Hepatocyte (in vitro differentiated cells): ENCODE measurements around the gene CD80. TPM values are rescaled to one million over a fixed set of nuclear protein-coding genes. Genes with fewer than 3 reads are reported as not detected.

ENCODE experiments used
- DNase-seq: peaks from one replicate; pipeline ENCODE4 v3.0.0-alpha.2; 2016; ENCODE audit warnings: low spot score
- H2AFZ ChIP-seq: fragments of 200-600 bp; sonication (generic); 2 replicates; pipeline ENCODE4 v1.6.0; 2016; ENCODE audit warnings: antibody characterized with exemption, mild to moderate bottlenecking
- H3K27ac ChIP-seq: fragments of 200-600 bp; sonication (generic); 2 replicates; pipeline ENCODE4 v1.5.1; 2016; ENCODE audit warnings: mild to moderate bottlenecking
- H3K27me3 ChIP-seq: fragments of 200-600 bp; sonication (generic); 2 replicates; pipeline ENCODE4 v1.6.1; 2016
- H3K36me3 ChIP-seq: fragments of 200-600 bp; sonication (generic); replicated peaks from 2 replicates; pipeline ENCODE4 v1.5.1; 2016; ENCODE audit warnings: low read depth; ENCODE audit not compliant: insufficient read depth
- H3K4me1 ChIP-seq: fragments of 200-600 bp; sonication (generic); 2 replicates; pipeline ENCODE4 v1.5.1; 2016; ENCODE audit warnings: mild to moderate bottlenecking, moderate library complexity; ENCODE audit not compliant: insufficient read depth
- H3K4me2 ChIP-seq: fragments of 200-600 bp; sonication (generic); 2 replicates; pipeline ENCODE4 v1.6.0; 2016
- H3K4me3 ChIP-seq: fragments of 200-600 bp; sonication (generic); 2 replicates; pipeline ENCODE4 v1.5.1; 2016; ENCODE audit warnings: mild to moderate bottlenecking
- H3K79me2 ChIP-seq: fragments of 200-600 bp; sonication (generic); 2 replicates; pipeline ENCODE4 v1.6.0; 2017; ENCODE audit warnings: mild to moderate bottlenecking
- H3K9me2 ChIP-seq: fragments of 200-600 bp; sonication (generic); replicated peaks from 2 replicates; pipeline ENCODE4 v1.6.0; 2017; ENCODE audit warnings: mild to moderate bottlenecking; ENCODE audit not compliant: insufficient read depth
- H3K9me3 ChIP-seq: fragments of 200-600 bp; sonication (generic); 2 replicates; pipeline ENCODE4 v1.5.1; 2016; ENCODE audit warnings: low read depth, mild to moderate bottlenecking
- H4K20me1 ChIP-seq: fragments of 200-600 bp; sonication (generic); 2 replicates; pipeline ENCODE4 v1.6.0; 2016; ENCODE audit warnings: mild to moderate bottlenecking; ENCODE audit not compliant: insufficient read depth, poor library complexity, severe bottlenecking
- EZH2 ChIP-seq: fragments of 200-600 bp; sonication (generic); IDR thresholded peaks from 2 replicates; pipeline ENCODE4 v1.6.1; 2016; ENCODE audit warnings: antibody characterized with exemption, mild to moderate bottlenecking, borderline replicate concordance
- EZH2phosphoT487 ChIP-seq: fragments of 200-600 bp; sonication (generic); IDR thresholded peaks from one replicate; pipeline ENCODE4 v1.6.1; 2018; ENCODE audit warnings: antibody characterized with exemption, mild to moderate bottlenecking, low read depth, moderate library complexity; ENCODE audit not compliant: unreplicated experiment, severe bottlenecking
- WGBS: methylation state at CpG from one replicate; pipeline ENCODE4 v1.1.6; 2016; ENCODE audit warnings: low lambda C conversion rate; ENCODE audit errors: missing lambda C conversion rate; 5-methylcytosine and 5-hydroxymethylcytosine counted together
- polyA plus RNA-seq: library from polyadenylated mRNA; unstranded; fragments of >200 nt; fragmentation: Nextera tagmentation; extraction: Ambion mirVana; gene quantifications from 2 replicates; pipeline ENCODE4 v1.2.1, GENCODE V29; 2016
- total RNA-seq: library from RNA; depleted of rRNA; stranded (reverse); fragments of >200 nt; gene quantifications from 2 replicates; pipeline ENCODE4 v1.2.3, GENCODE V29; 2014
- TF ChIP-seq, protein P1 (sequence below): fragments of 200-600 bp; sonication (generic); IDR thresholded peaks from 2 replicates; pipeline ENCODE4 v1.5.1; 2016; ENCODE audit warnings: antibody characterized with exemption, mild to moderate bottlenecking; ENCODE audit not compliant: poor library complexity

Gene CD80
- total and polyA plus RNA-seq, 2 experiments from 2014 or later: 0.07 TPM; not detected in 1

DNA sequence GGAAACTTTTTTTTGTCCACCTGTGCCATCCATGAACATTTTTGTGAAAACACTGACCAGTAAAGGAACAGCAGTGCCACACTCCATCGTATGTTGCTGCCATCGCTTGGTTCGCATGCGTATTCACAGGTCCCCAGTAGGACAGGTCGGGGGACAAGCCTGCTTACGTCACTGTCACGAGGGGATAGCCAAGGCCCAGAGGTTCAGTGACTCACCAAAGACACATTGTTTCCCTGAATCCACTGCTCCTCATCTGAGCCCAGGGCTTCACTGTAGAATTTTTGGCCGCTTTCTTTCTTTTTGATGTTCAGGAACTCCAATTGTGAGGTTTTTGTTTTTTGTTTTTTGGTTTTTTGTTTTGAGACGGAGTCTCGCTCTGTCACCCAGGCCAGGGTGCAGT, 25.8 kb upstream of the CD80 start:
- no peak overlapping the region for H3K4me3 ChIP-seq
- DNase-seq: no peak
- no peaks in the 10 kb centered on the region for H3K9me2 ChIP-seq
- no peak overlapping the region for H3K27ac ChIP-seq
- no peaks in the 10 kb centered on the region for H3K27me3 ChIP-seq
- H4K20me1 ChIP-seq: no peaks in the 10 kb centered on the region
- H3K4me1 ChIP-seq: peaks cover 5% of the 10 kb centered on the region
- no peaks in the 10 kb centered on the region for H3K9me3 ChIP-seq
- H3K79me2 ChIP-seq: no peaks in the 10 kb centered on the region
- no peak overlapping the region for H3K4me2 ChIP-seq
- WGBS: 94% methylated on average over 10 of the region's 10 CpGs
- no peak for TF ChIP-seq EZH2
- TF ChIP-seq, protein P1, sequence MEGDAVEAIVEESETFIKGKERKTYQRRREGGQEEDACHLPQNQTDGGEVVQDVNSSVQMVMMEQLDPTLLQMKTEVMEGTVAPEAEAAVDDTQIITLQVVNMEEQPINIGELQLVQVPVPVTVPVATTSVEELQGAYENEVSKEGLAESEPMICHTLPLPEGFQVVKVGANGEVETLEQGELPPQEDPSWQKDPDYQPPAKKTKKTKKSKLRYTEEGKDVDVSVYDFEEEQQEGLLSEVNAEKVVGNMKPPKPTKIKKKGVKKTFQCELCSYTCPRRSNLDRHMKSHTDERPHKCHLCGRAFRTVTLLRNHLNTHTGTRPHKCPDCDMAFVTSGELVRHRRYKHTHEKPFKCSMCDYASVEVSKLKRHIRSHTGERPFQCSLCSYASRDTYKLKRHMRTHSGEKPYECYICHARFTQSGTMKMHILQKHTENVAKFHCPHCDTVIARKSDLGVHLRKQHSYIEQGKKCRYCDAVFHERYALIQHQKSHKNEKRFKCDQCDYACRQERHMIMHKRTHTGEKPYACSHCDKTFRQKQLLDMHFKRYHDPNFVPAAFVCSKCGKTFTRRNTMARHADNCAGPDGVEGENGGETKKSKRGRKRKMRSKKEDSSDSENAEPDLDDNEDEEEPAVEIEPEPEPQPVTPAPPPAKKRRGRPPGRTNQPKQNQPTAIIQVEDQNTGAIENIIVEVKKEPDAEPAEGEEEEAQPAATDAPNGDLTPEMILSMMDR: no peak
- TF ChIP-seq EZH2phosphoT487: no peak
- H3K36me3 ChIP-seq: no peaks in the 10 kb centered on the region
- H2AFZ ChIP-seq: no peak overlapping the region

DNA sequence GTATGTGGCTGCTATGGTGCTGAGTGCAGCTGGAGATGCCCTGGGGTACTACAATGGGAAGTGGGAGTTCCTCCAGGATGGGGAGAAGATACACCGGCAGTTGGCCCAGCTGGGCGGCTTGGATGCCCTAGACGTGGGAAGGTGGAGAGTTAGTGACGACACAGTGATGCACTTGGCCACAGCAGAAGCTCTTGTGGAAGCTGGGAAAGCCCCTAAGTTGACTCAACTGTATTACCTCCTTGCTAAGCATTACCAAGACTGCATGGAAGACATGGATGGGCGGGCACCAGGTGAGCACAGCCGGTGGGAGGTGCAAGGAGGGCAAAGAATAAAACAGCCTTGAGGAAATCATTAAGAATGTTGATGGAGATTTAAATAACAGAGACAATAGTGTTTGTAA, 22.8 kb upstream of the CD80 start:
- H3K4me2 ChIP-seq: no peak overlapping the region
- WGBS: 96% methylated on average over 6 of the region's 6 CpGs
- peaks cover 5% of the 10 kb centered on the region for H3K4me1 ChIP-seq
- H3K27ac ChIP-seq: no peak overlapping the region
- H2AFZ ChIP-seq: no peak overlapping the region
- no peaks in the 10 kb centered on the region for H3K9me2 ChIP-seq
- H3K36me3 ChIP-seq: no peaks in the 10 kb centered on the region
- H3K4me3 ChIP-seq: no peak overlapping the region
- TF ChIP-seq EZH2phosphoT487 (no peak), EZH2 (no peak)
- TF ChIP-seq, protein P1: no peak
- H3K9me3 ChIP-seq: no peaks in the 10 kb centered on the region
- H3K79me2 ChIP-seq: no peaks in the 10 kb centered on the region
- no peaks in the 10 kb centered on the region for H4K20me1 ChIP-seq
- DNase-seq: no peak
- H3K27me3 ChIP-seq: no peaks in the 10 kb centered on the region

DNA sequence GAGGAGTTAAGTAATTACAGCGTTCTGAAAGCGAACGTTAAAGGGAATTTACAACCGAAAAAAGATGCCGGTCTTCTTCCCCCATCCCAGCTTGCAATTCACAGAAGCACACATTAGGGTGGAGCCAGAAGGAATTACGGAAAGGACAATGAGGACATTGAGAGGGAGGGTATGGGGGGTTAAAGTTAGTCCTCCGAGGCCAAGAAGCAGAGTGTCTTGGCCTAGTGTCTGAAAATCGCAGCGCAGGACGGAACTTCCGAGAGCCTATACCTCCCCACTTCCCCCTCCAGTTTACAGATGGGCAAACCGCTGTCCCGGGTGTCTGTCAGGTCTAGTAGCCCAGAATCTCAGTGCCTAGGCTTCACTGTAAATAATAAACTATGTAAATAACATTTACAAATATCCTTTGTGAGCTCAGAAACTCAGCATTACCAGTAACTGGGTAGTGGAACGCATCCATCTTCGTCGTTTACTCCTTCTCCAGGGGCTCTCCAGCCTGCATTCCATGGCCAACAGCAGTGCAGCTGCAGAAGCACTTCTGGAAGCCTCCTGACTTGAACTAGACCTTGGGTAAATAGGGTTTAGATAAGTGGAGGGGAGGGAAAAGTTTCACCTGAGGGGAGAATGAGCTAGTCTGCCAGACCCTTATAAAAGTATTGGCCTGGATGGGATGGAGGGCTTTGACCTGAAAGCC, 20.8 kb upstream of the CD80 start:
- Histone ChIP-seq H3K9me2 (no peaks in the 10 kb centered on the region), H3K4me2 (peak overlapping the region; percentile 85), H3K36me3 (no peaks in the 10 kb centered on the region), H4K20me1 (no peaks in the 10 kb centered on the region), H3K4me1 (peaks cover 5% of the 10 kb centered on the region), H3K4me3 (peak overlapping the region; percentile 71), H3K27ac (peak overlapping the region; percentile 92), H3K79me2 (no peaks in the 10 kb centered on the region), H3K9me3 (no peaks in the 10 kb centered on the region), H3K27me3 (no peaks in the 10 kb centered on the region), H2AFZ (peak overlapping the region; percentile 99)
- peak; percentile 20 for DNase-seq
- TF ChIP-seq, protein P1: no peak
- TF ChIP-seq EZH2phosphoT487 (no peak), EZH2 (no peak)
- 21% methylated on average over 16 of the region's 16 CpGs for WGBS
